MG63 (cell line): Measurements from ENCODE around the gene MRFAP1L1. TPM values are rescaled to one million over a fixed set of nuclear protein-coding genes. Genes with fewer than 3 reads are reported as not detected.

Experiments used
- DNase-seq: peaks from one replicate; pipeline ENCODE4 v3.0.0-alpha.2; 2020
- H3K27me3 ChIP-seq: fragments of 250-450 bp; sonication (Bioruptor Pico); 2 replicates; pipeline ENCODE4 v1.5.1; 2020; ENCODE audit warnings: mild to moderate bottlenecking, moderate library complexity
- H3K36me3 ChIP-seq: fragments of 250-450 bp; sonication (Bioruptor Pico); 2 replicates; pipeline ENCODE4 v1.5.1; 2020; ENCODE audit warnings: mild to moderate bottlenecking, moderate library complexity
- H3K4me3 ChIP-seq: fragments of 250-450 bp; sonication (Bioruptor Pico); 2 replicates; pipeline ENCODE4 v1.5.1; 2020; ENCODE audit warnings: mild to moderate bottlenecking, moderate library complexity
- H3K9me3 ChIP-seq: fragments of 250-450 bp; sonication (Bioruptor Pico); 2 replicates; pipeline ENCODE4 v1.5.1; 2020; ENCODE audit warnings: mild to moderate bottlenecking, moderate library complexity
- total RNA-seq: library from RNA; depleted of rRNA; stranded (reverse); fragments of >200 nt; shearing (Covaris generic); gene quantifications from 2 replicates; pipeline ENCODE4 v1.2.3, GENCODE V29; 2014; ENCODE audit warnings: low replicate concordance

Gene MRFAP1L1
- total RNA-seq, 1 experiment from 2014 or later = 22.8 TPM

DNA sequence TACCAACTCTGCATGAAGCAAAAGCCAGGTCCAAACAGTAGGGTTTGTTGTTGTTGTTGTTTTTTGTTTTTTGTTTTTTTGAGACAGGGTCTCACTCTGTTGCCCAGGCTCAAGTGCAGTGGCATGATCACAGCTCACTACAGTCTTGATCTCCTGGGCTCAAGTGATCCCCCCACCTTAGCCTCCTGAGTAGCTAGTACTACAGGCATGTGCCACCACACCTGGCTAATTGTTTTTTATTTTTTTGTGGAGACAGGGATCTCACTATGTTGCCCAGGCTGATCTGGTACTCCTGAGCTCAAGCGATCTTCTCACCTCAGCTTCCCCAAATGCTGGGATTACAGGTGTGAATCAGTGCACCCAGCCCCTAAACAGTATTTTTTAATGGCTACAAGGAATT lies 9.8 kb downstream of the MRFAP1L1 start:
- peaks cover 6% of the 10 kb centered on the region for H3K9me3 ChIP-seq
- peaks cover 10% of the 10 kb centered on the region for H3K36me3 ChIP-seq
- DNase-seq = no peak
- H3K27me3 ChIP-seq = no peaks in the 10 kb centered on the region
- H3K4me3 ChIP-seq = no peak overlapping the region

DNA sequence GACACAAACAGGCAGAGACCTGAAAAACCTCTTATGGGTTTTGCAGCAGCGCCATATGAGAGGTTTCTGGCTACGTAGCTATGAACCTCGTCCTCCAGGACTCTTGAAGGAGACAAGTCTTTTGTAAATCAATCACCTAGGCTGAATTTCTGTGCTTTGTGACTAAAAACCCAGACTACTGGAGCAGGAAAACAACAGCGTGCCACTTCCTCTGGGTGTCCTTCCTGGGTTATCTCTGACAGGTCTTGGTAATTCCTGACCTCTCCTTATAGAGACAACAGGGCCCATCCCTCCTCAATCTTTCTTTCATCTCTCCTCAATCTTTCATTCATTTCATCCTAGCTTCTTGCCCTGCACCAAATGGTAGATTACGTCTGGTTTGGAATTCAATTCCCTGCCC lies 10.3 kb downstream of the MRFAP1L1 start:
- Histone ChIP-seq H3K36me3 (peaks cover 10% of the 10 kb centered on the region), H3K4me3 (no peak overlapping the region), H3K27me3 (no peaks in the 10 kb centered on the region), H3K9me3 (peaks cover 6% of the 10 kb centered on the region)
- no peak for DNase-seq

DNA sequence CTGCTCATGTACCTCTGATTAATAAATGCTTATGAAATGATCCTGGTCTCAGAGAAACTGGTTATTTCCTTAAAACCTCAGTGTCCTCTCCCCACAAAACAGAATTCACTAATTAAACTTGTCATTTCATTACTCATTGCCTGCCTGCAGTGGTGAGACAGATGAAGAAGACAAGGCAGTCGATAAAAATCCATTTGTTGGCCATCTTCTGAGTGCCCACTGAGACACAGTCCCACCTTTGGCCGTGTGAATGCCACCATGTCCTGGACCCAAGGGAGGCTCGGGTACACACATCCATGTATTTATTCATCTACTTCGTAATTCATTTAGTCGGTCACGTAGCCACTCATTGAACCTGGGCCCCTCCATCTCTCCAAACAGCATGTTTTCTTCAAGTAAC lies 12.5 kb downstream of the MRFAP1L1 start:
- no peaks in the 10 kb centered on the region for H3K9me3 ChIP-seq
- H3K4me3 ChIP-seq = no peak overlapping the region
- H3K27me3 ChIP-seq = no peaks in the 10 kb centered on the region
- H3K36me3 ChIP-seq = no peaks in the 10 kb centered on the region
- DNase-seq = no peak

DNA sequence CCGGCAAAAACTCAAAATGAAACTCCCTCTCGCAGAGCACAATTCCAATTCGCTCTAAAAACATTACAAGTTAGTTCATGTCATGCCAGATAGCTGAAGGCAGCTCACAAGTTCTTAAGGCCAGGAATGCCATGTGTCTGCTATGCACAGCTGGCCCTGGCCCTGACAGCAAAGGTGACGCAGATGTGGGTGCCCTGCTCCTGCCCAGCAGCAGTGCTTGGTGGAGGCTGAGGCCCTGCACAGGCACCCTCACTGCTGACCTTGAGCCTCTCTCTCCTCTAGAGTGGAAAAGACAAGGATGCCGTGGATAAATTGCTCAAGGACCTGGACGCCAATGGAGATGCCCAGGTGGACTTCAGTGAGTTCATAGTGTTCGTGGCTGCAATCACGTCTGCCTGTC lies 13.1 kb downstream of the MRFAP1L1 start:
- no peaks in the 10 kb centered on the region for H3K27me3 ChIP-seq
- H3K4me3 ChIP-seq = no peak overlapping the region
- H3K9me3 ChIP-seq = no peaks in the 10 kb centered on the region
- no peaks in the 10 kb centered on the region for H3K36me3 ChIP-seq
- no peak for DNase-seq

DNA sequence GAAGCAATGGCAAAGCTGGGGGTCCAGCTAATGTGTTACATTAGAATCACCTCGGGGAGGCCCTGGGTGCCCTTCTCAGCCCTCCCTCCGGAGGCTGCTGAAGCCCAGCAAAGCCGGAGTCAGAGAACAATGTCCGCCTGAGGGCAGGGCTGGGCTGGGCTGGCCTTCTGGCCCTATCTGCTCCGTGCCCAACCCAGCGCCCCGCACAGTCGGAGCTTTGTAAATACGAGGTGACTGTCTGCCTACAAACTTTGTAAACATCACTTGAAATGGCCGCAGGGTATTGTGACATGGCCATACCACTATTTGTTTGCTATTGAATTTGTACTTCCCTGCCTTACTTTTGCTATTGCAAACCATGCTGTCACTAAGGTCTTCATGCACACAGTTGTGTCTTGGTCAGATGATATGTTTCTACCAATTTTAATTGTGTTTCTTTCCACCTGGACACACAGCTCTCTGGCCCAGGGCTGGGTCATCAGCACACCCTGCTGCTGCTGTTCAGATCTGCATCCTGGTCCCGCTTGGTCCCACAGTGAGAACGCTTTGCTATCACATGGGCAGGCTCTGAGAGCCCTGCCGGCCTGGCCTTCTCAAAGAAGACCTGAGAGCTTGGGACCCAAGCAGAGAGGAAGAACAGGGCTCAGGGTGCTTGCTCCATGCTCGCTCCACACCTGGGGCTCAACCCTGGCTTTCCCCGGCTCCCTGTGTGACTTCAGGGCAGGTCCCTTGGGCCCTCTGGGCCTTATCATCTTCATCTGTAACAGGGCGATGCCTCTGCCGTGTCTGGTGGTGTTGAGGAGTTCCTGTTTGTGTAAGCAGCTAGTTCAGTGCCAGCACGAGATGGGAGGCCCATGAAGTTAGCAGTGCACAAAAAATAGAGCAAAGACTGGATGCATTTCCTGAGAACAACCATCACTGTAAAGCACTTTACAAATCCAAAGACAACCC lies 13.7 kb downstream of the MRFAP1L1 start:
- Histone ChIP-seq H3K9me3 (no peaks in the 10 kb centered on the region), H3K27me3 (no peaks in the 10 kb centered on the region), H3K4me3 (no peak overlapping the region), H3K36me3 (no peaks in the 10 kb centered on the region)
- no peak for DNase-seq

DNA sequence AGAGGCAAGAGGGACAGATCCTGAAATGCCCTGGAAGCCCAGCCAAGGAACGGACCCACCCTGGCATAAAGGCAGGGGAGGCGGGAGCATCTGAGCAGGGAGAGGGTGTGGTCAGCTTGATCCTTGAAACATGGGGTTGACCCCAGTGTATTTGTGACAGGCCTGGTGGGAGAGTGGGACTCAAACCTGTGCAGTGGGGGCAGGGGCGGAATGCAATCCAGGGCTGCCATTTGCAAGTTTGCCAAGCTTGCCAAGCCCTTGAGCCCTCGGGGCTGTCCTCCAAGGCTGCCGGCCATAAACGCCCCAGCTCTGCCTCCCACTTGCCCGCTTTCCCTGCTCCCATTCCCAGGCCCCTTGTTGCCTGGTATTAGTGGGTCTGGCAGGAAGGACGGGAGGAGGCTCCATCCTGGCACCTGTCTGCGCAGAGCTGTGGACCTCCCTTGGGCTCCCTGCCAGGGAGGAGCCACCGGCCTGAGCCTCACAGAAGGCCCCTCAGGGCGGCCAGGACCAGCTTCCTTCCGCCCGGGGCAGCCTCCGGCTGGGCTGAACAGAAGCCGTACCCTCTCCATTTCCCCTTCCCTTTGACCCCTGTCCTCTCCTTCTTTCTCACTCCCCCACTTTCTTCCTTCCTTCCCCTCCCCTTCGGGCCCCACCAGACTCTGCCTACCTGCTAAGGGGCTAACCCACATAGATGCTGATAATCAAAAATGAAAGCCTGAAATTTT lies 15.3 kb downstream of the MRFAP1L1 start:
- Histone ChIP-seq H3K36me3 (no peaks in the 10 kb centered on the region), H3K4me3 (no peak overlapping the region), H3K9me3 (no peaks in the 10 kb centered on the region), H3K27me3 (no peaks in the 10 kb centered on the region)
- DNase-seq = no peak

DNA sequence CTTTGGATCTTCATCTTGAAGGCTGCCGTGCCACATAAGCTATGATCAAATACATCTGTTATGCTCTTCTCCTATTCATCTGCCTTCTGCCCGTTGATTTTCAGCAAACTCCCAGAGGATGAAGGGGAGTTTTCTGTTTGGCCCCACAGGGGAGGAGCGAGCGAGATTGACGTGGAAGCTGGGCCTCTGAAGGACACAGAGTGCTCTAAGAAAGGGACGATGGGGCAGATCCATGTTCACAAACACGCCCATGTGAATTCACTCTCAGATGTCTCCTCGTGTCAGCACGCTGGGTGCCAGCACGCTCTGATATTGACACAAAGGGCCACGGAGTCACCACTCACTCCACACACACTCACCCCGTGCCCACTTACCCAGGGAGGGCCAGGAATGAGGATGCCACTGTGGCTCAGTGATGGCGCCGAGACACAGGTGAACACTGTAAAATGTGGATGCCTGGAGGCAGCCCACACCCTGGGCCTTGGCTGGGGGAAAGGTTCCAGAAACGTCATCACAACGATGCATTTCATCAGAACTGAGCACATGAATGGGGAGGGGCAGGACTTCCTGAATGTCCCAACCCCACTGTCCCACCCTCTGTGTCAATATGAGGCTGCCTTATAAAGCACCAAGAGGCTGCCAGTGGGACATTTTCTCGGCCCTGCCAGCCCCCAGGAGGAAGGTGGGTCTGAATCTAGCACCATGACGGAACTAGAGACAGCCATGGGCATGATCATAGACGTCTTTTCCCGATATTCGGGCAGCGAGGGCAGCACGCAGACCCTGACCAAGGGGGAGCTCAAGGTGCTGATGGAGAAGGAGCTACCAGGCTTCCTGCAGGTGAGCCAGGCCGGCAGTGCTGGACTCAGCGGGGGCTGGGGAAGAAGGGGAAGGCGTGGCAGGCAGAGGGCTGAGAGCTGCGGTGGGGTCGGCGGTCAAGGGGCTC lies 16.2 kb downstream of the MRFAP1L1 start, which contains the start of gene S100P:
TSS of gene S100P (plus strand) at position 648 of the 946 bp plus-strand sequence. CDS start at position 703, 55 bp downstream.
- DNase-seq = no peak
- H3K36me3 ChIP-seq = no peaks in the 10 kb centered on the region
- H3K4me3 ChIP-seq = no peak within 1 kb of the TSS
- no peaks in the 10 kb centered on the region for H3K27me3 ChIP-seq
- no peaks in the 10 kb centered on the region for H3K9me3 ChIP-seq

DNA sequence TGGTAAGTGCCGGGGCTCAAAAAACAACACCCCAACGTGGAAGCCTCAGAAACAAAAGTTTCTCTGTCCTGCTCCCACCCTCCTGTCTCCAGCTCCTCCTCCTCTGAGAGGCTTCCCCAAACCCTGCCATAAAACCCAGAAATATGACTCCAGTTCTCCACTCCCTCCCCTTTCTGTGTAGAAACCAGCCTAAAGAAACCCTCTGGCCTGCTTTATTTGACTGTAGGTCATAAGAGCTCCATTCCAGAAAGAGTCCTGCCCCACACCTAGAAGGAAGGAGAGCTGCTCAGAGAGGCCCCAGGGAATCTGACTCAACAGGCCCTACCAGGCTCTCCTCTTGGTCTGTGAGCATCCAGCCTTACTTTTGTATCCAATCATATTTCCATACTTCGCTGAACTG lies 16.9 kb downstream of the MRFAP1L1 start:
- no peak for DNase-seq
- H3K9me3 ChIP-seq = no peaks in the 10 kb centered on the region
- H3K36me3 ChIP-seq = no peaks in the 10 kb centered on the region
- H3K4me3 ChIP-seq = no peak overlapping the region
- H3K27me3 ChIP-seq = no peaks in the 10 kb centered on the region

DNA sequence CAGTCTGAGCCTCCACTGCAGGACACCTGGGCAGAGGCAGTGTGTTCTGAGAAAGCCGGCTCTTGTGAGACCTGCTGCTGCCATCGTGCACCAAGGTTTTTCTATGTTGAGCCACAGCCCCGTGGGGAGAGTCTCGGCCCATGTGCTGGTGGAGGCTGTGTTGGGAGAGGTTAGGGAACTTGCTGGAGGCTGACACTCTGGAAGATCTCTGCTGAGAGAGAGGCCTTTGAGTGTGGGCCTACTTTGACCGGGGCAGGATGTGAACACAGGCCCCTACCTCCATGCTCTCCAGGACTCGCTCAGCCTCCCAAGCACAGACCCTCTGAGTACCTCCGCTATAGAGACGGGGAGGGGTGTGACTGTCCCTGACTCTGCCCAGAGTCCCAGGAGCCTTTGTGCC lies 17.3 kb downstream of the MRFAP1L1 start:
- no peak for DNase-seq
- no peak overlapping the region for H3K4me3 ChIP-seq
- H3K36me3 ChIP-seq = no peaks in the 10 kb centered on the region
- H3K9me3 ChIP-seq = no peaks in the 10 kb centered on the region
- H3K27me3 ChIP-seq = no peaks in the 10 kb centered on the region

DNA sequence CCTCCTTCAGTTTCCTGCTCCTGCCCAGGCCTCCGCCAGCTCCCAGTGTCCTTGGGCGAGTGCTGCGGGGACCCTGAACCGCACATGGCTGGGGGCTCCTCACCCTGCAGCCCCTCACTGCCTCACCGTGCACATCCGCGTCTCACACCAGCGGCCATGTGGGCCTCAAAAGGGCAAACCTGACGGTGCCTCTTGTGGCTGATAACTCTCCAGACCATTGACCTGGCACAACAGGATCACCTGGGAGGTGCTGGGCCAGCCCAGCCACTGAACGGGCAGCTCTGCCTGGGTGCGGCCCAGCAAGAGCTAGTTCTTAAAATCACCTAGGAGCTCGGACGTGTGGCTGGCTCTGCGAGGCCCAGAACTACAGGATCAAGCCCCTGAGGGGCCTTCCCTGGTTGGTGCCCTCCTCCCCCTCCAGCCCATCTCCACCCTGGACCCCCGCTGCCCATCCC lies 20.1 kb downstream of the MRFAP1L1 start:
- no peaks in the 10 kb centered on the region for H3K27me3 ChIP-seq
- no peaks in the 10 kb centered on the region for H3K9me3 ChIP-seq
- no peaks in the 10 kb centered on the region for H3K36me3 ChIP-seq
- no peak overlapping the region for H3K4me3 ChIP-seq
- no peak for DNase-seq

DNA sequence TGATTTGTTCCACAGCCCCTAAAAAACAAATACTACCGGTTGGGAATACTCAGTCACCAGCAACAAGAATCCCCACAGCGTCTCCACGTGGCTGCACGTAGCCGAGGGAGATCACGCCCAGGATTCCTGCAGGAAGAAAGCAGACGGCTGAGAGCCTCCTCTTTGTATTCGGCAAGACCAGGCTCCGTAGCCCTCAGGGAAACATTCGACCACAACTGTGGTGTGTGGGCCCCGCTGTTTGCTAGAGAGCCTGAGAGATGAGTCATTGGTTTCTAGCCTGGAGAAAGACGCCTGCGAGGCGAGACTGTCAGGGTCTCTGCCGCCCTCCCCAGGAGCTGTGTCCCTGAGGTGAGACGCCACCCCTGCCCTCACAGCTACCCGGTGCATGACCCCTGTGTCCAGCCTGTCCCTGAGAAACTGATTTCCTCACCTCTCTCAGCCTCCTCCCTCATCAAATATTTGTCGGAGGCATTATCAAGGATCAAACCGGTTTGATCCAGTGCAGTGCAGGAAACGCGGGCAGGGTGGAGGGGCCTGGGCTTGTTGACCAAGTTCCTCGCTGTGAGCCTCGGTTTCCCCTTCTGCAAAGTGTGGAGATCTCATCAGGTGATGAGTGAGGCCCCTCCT lies 20.7 kb downstream of the MRFAP1L1 start:
- DNase-seq = peak; percentile 58
- no peaks in the 10 kb centered on the region for H3K27me3 ChIP-seq
- no peaks in the 10 kb centered on the region for H3K9me3 ChIP-seq
- no peak overlapping the region for H3K4me3 ChIP-seq
- H3K36me3 ChIP-seq = no peaks in the 10 kb centered on the region

DNA sequence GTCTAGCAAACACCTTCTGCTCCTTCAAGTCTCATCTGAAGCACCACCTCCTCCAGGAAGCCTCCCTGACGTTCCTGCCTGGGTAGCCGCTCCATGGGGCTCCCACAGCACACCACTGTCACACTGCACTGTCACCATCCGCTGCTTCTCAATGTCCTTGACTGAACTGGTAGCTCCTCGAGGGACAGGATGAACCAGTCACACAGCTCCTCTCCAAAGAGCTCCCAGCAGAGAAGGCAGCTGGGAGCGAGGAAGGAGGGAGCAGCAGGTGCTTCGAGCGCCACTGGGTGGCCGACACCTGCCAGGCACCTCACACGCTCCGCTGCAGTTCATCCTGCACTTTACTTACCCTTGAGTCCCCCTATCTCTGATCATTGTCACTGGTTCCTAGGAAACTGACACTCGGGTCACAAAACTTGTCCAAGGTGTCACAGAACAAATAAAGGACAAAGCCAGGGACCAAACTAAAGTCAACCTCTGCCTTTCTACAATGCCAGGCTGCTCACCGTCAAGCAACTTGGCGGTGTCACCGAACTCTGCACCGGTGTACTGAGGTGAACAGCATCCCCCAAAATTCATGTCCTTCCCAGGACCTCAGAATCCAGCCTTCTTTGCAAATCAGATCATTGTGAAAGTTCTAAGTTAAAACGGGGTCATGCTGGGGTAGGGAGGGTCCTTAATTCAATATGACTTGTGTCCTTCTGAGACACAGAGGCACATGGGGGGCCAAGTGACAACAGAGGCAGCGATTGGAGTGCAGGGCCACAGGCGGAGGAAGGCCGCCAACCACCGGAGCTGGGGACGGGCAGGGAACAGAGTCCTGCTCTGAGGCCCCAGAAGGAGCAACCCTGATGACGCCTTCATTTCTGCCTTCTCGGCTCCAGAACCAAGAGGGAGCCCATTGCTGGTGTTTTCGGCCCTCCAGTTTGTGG lies 21.5 kb downstream of the MRFAP1L1 start:
- Histone ChIP-seq H3K9me3 (no peaks in the 10 kb centered on the region), H3K27me3 (no peaks in the 10 kb centered on the region), H3K4me3 (no peak overlapping the region), H3K36me3 (no peaks in the 10 kb centered on the region)
- DNase-seq = no peak

DNA sequence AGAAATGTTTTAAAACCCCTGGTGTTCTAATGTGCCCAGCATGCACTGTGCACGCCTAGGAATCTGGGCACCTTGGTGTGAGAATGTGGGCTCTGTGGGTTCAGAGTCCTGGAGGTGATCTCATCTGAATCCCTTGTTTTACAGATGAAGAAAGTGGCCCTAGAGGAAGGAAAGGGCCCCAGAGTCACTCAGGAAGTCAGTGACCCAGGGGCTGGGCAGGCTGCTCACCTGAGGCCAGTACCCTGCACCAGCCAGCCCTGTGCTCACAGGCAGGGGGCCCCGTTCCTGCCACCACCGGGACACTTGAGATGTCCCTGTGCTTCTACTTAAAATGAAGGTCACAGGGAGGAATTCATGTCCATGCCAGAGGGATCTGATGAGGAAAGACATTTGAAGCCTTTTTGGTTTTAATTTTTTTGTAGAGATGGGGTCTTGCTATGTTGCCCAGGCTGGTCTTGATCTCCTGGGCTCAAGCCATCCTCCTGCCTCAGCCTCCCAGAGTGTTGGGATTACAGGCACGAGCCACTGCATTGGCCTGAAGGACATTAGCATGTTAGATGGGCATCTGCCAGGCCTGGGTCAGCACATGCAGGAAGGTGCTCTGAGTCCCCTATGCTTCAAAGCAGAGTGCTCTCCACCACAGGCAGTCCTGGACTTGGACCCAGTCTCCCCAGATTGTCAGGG lies 23.4 kb downstream of the MRFAP1L1 start:
- DNase-seq = no peak
- H3K9me3 ChIP-seq = no peaks in the 10 kb centered on the region
- no peaks in the 10 kb centered on the region for H3K27me3 ChIP-seq
- H3K36me3 ChIP-seq = no peaks in the 10 kb centered on the region
- H3K4me3 ChIP-seq = no peak overlapping the region

DNA sequence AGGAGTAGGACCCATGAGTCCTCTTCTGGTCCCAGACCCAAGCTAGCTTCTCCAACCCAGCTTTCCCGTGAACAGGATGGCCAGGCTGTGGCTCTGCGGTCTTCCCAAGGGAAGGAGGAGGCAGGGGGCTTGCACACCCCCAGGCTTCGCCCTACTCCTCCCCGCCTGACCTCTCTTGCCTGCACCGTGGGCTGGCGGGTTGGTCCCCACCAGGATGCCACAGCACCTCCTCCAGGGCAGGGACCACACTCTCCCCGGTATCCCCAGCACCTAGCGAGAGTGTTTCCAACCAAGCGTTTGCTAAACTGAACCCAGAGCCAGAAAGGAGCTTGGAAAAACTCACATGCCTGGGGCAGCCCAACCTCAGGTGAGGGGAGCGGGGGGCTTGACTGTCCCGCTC lies 25.0 kb downstream of the MRFAP1L1 start:
- DNase-seq = no peak
- Histone ChIP-seq H3K4me3 (no peak overlapping the region), H3K36me3 (no peaks in the 10 kb centered on the region), H3K9me3 (no peaks in the 10 kb centered on the region), H3K27me3 (no peaks in the 10 kb centered on the region)
